Prostate gland (tissue), 2 donors: ENCODE results near the gene CACNA1D. TPM values are rescaled to one million over a fixed set of nuclear protein-coding genes. Genes with fewer than 3 reads are reported as not detected.

Experiments
- DNase-seq: peaks from one replicate; pipeline ENCODE4 v3.0.0-alpha.2; 2019; ENCODE audit warnings: low spot score
- H3K27ac ChIP-seq, 2 donors: fragments of 200-600 bp; sonication (generic); 2 replicates each; pipeline ENCODE4 v1.5.1; 2017 to 2019
- H3K27me3 ChIP-seq: fragments of 200-600 bp; sonication (generic); replicated peaks from 2 replicates; pipeline ENCODE4 v1.5.1; 2019; ENCODE audit not compliant: insufficient read depth
- H3K36me3 ChIP-seq, 2 donors: fragments of 200-600 bp; sonication (generic); 1 replicate in 1 of 2; 2 replicates in 1 of 2; pipeline versions ENCODE4 v1.5.1 to v1.8.1; 2017 to 2019
- H3K4me1 ChIP-seq: fragments of 200-600 bp; sonication (generic); replicated peaks from 2 replicates; pipeline ENCODE4 v1.5.1; 2019
- H3K4me3 ChIP-seq, 2 donors: fragments of 200-600 bp; sonication (generic); 2 replicates each; pipeline ENCODE4 v1.5.1; 2017 to 2019
- H3K9me3 ChIP-seq: fragments of 200-600 bp; sonication (generic); 2 replicates; pipeline ENCODE4 v1.5.1; 2017
- POLR2A ChIP-seq: fragments of 450-650 bp; IDR thresholded peaks from one replicate; pipeline ENCODE4 v1.6.1; 2016; ENCODE audit warnings: antibody characterized with exemption, mild to moderate bottlenecking
- POLR2AphosphoS5 ChIP-seq: sonication (generic); formaldehyde crosslinking; IDR thresholded peaks from one replicate; pipeline ENCODE4 v1.6.1; 2017; ENCODE audit warnings: antibody characterized with exemption
- WGBS: methylation state at CpG from one replicate; pipeline ENCODE4 v1.1.5; 2018; 5-methylcytosine and 5-hydroxymethylcytosine counted together
- intact Hi-C: fragments of 100-400 bp; cut with DNase I; formaldehyde crosslinking; loops from one replicate; pipeline ENCODE4 v1.14.2; 2022
- total RNA-seq, 2 donors: library from RNA; depleted of rRNA; stranded (reverse); fragments of >200 nt; gene quantifications; one replicate each; pipeline ENCODE4 v1.1.0, GENCODE V29; 2016
- TF ChIP-seq, protein P1 (sequence below), 4 experiments: fragments of 200-600 bp in 2 of 4; fragments of 450-650 bp in 2 of 4; sonication (generic) in 2 of 4; IDR thresholded peaks; 1 replicate in 3 of 4; 2 replicates in 1 of 4; pipeline ENCODE4 v1.5.1; 2016 to 2019; ENCODE audit warnings: antibody characterized with exemption in 4 of 4, mild to moderate bottlenecking in 2 of 4, moderate library complexity in 2 of 4

CACNA1D gene
- total RNA-seq, 2 donors from 2014 or later: 15.5 to 45.1 TPM

DNA sequence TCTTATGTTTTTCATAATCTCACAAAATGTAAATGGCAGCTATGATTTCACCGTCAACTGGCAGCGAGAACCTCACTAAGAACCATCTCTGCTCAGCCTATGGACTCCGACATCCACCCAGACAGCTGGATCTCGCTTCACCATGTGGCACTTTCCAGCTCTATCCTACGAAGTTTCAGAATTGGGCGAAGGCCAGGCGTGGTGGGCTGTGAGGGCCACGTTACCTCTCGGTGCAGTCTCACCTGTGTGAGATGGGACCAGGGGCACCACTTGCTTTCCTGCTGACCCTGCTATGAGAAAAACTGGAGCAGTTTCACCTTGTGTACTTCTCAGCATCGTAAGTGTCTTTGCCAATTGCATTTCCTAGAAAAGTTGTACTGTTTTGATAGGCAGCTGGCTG is 319.5 kb downstream of the CACNA1D start:
- Histone ChIP-seq H3K36me3 (peaks cover 0 to 4% of the 10 kb centered on the region in 2 donors), H3K27ac (no peak overlapping the region), H3K4me3 (no peak overlapping the region), H3K27me3 (no peaks in the 10 kb centered on the region), H3K4me1 (no peaks in the 10 kb centered on the region), H3K9me3 (no peaks in the 10 kb centered on the region)
- TF ChIP-seq POLR2AphosphoS5 (no peak), POLR2A (no peak)
- TF ChIP-seq, protein P1, sequence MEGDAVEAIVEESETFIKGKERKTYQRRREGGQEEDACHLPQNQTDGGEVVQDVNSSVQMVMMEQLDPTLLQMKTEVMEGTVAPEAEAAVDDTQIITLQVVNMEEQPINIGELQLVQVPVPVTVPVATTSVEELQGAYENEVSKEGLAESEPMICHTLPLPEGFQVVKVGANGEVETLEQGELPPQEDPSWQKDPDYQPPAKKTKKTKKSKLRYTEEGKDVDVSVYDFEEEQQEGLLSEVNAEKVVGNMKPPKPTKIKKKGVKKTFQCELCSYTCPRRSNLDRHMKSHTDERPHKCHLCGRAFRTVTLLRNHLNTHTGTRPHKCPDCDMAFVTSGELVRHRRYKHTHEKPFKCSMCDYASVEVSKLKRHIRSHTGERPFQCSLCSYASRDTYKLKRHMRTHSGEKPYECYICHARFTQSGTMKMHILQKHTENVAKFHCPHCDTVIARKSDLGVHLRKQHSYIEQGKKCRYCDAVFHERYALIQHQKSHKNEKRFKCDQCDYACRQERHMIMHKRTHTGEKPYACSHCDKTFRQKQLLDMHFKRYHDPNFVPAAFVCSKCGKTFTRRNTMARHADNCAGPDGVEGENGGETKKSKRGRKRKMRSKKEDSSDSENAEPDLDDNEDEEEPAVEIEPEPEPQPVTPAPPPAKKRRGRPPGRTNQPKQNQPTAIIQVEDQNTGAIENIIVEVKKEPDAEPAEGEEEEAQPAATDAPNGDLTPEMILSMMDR (IDR thresholded peaks at IDR 0.05): no peak
- WGBS: 87% methylated on average over 10 of the region's 10 CpGs
- no peak for DNase-seq
- intact Hi-C loops: no loop called here

DNA sequence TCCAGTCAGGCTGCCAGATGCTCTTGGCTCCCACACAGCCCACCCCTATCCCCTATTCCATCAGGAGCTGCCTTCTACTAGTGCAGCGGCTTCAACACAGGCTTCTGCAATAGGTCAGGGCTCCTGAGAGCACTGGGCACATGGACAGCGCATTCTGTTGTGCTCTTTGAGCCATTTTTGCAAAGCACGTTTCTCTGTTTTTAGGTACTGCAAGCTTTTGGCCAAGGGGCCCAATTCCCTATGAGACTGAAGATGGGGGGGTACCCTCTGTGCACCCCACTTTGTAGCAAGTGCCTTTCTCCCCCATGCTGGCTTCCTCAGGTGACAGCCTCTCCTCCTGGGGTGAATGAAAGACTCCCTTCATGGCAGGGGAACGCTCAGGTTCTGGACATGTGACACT is 320.7 kb downstream of the CACNA1D start:
- H3K4me1 ChIP-seq: no peaks in the 10 kb centered on the region
- no peaks in the 10 kb centered on the region for H3K27me3 ChIP-seq
- no peak for TF ChIP-seq POLR2A
- no peak for TF ChIP-seq POLR2AphosphoS5
- TF ChIP-seq, protein P1 (IDR thresholded peaks at IDR 0.05): no peak
- intact Hi-C loops: no loop called here
- H3K36me3 ChIP-seq: peaks cover 0 to 10% of the 10 kb centered on the region in 2 donors
- H3K27ac ChIP-seq: no peak overlapping the region
- WGBS: 94% methylated on average over 4 of the region's 4 CpGs
- H3K4me3 ChIP-seq: no peak overlapping the region
- DNase-seq: no peak
- H3K9me3 ChIP-seq: no peaks in the 10 kb centered on the region

DNA sequence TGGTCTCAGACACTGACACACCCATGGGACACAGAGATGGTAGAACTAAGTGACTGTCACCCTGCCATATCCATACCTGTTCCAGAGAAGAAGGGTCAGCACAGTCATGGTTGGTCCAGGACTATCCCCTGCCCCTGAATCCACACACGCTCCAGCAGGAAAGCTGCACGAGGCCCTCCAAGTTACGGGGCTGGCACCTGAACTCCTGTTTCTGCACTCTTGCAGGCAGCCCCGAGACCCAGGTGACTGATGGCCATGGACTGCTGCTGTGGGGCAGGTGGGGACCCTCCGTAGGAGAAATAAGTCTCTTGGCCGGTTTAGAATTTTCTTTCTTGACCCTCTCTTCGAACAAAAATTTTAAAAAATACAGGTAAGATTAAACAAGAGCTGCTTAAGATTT is 321.2 kb downstream of the CACNA1D start:
- no peak for DNase-seq
- Histone ChIP-seq H3K9me3 (no peaks in the 10 kb centered on the region), H3K4me1 (no peaks in the 10 kb centered on the region), H3K36me3 (peaks cover 0 to 10% of the 10 kb centered on the region in 2 donors), H3K27me3 (no peaks in the 10 kb centered on the region), H3K4me3 (no peak overlapping the region), H3K27ac (no peak overlapping the region)
- TF ChIP-seq, protein P1 (IDR thresholded peaks at IDR 0.05): no peak
- TF ChIP-seq POLR2AphosphoS5 (no peak), POLR2A (no peak)
- intact Hi-C loops: no loop called here
- 94% methylated on average over 7 of the region's 7 CpGs for WGBS

DNA sequence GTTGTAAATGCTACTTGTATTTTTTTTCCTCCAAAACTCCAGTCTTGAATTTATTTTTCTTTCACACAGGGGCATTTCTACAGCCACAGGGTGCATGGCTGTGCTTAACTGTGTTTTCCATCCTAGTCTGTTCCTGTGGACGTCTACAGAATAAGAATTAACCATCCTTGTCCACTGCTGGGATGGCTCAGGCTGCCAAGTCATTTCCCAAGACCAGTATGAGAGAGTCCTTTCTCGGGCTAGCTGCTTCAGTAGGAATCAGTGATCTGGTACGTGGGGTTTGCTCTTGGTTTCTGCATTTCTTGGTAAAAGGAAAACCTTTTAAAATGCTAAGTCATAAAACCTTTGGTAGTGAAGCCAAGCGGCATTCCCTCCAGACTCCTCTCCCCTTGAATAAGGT is 322.0 kb downstream of the CACNA1D start:
- Histone ChIP-seq H3K27me3 (no peaks in the 10 kb centered on the region), H3K4me1 (no peaks in the 10 kb centered on the region), H3K9me3 (no peaks in the 10 kb centered on the region), H3K36me3 (peaks cover 0 to 10% of the 10 kb centered on the region in 2 donors), H3K4me3 (no peak overlapping the region), H3K27ac (no peak overlapping the region)
- 74% methylated on average over 4 of the region's 4 CpGs for WGBS
- TF ChIP-seq, protein P1 (IDR thresholded peaks at IDR 0.05): no peak
- TF ChIP-seq POLR2A (no peak), POLR2AphosphoS5 (no peak)
- intact Hi-C loops: no loop called here
- DNase-seq: no peak

DNA sequence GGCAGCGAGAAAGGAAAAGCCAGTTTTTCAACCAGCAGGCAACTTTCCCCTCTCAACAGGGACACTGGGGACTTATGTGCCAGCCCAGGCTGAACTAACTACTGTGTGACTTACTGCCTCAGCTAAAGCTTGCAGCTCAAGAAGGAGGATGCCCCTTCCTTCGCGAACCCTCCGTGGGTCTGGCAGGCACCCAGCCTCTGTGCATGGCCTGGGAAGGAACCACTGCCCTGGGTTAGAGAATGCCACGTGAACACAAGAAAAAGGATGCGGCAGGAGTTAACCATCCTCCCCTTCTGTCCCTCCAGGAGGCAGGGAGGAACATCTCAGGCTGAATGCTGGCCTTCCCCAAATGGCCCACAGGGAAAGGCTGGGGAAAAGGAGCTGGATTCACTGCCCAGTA is 322.8 kb downstream of the CACNA1D start:
- WGBS: 85% methylated on average over 6 of the region's 6 CpGs
- intact Hi-C loops: no loop called here
- Histone ChIP-seq H3K4me3 (no peak overlapping the region), H3K27me3 (no peaks in the 10 kb centered on the region), H3K9me3 (no peaks in the 10 kb centered on the region), H3K27ac (no peak overlapping the region), H3K4me1 (no peaks in the 10 kb centered on the region), H3K36me3 (peaks cover 0 to 10% of the 10 kb centered on the region in 2 donors)
- DNase-seq: no peak
- TF ChIP-seq POLR2AphosphoS5: no peak
- TF ChIP-seq, protein P1 (IDR thresholded peaks at IDR 0.05): no peak
- TF ChIP-seq POLR2A: no peak
